Activated CD4-positive, alpha-beta T cell treated with anti-CD3 and anti-CD28 coated beads for 36 hours (primary cell): ENCODE data around the gene S100P. TPM values are rescaled to one million over a fixed set of nuclear protein-coding genes. Genes with fewer than 3 reads are reported as not detected.
A peak's percentile ranks its signal among the peaks of the same experiment; 100 is the strongest.

Source experiments
- ATAC-seq: fragments of 200-7000 bp; cut with Tn5 transposase; one replicate; pipeline ENCODE4 v1.10.0; 2021; ENCODE audit warnings: mild to moderate bottlenecking, moderate library complexity
- CTCF ChIA-PET: fragments of 350-600 bp; sonication (Branson Sonifier 250); formaldehyde crosslinking; loops from one replicate; lab custom pipeline; 2021; ENCODE audit warnings: antibody characterized with exemption; lab: Charles Lee
- POLR2A ChIA-PET: fragments of 350-600 bp; sonication (Branson Sonifier 250); formaldehyde crosslinking; loops from one replicate; lab custom pipeline; 2021; ENCODE audit warnings: antibody characterized with exemption, inconsistent platforms; lab: Charles Lee
- DNase-seq: peaks from one replicate; pipeline ENCODE4 v3.0.0-alpha.2; 2020
- H3K27ac Mint-ChIP-seq: one replicate; pipeline ENCODE4 v1.8.0; 2021; ENCODE audit warnings: mixed read lengths
- H3K27me3 Mint-ChIP-seq: one replicate; pipeline ENCODE4 v1.8.0; 2021; ENCODE audit warnings: mixed read lengths
- H3K36me3 Mint-ChIP-seq: one replicate; pipeline ENCODE4 v1.8.0; 2021; ENCODE audit warnings: low read depth, mixed read lengths
- H3K4me1 Mint-ChIP-seq: one replicate; pipeline ENCODE4 v1.8.0; 2021; ENCODE audit warnings: mixed read lengths
- H3K4me3 Mint-ChIP-seq: one replicate; pipeline ENCODE4 v1.8.0; 2021; ENCODE audit warnings: mild to moderate bottlenecking, moderate library complexity, mixed read lengths
- H3K9me3 Mint-ChIP-seq: one replicate; pipeline ENCODE4 v1.8.0; 2021; ENCODE audit warnings: low read depth, mixed read lengths
- intact Hi-C, 2 experiments: fragments of 100-400 bp; cut with DNase I in 1 of 2; cut with micrococcal nuclease in 1 of 2; formaldehyde crosslinking; loops; one replicate each; pipeline versions ENCODE4 v1.14.2 to v1.15.1; 2022 to 2024; cut with DNase I, micrococcal nuclease
- total RNA-seq, 2 experiments: library from RNA; stranded (reverse); gene quantifications; one replicate each; pipeline ENCODE4 v1.2.3, GENCODE V29; 2021

The S100P gene
- total RNA-seq, 2 experiments from 2014 or later = 1.9 to 2.1 TPM

DNA sequence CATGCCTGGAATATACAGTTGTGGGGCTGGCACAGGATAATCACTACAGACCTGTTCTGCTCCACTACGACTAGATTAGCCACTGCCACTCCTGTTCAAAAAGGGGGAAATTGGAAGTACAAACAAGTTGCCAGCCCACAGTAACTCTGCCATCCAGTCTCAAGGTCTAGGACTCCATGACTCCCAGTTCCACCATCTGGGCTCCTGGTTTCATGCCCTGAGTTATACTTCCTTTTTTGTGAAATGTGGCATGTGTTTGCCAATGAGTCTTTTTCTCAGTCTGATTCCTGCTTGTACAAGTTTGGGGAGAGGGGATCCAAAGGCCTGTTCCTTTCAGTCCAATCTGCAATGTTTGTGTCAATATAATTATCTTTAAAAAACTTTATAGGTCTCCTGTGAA lies 21.3 kb downstream of the S100P start:
- DNase-seq (no peak), ATAC-seq (no peak)
- intact Hi-C loops = loop anchor here in 1 of 2 experiments (10.0 kb wide), 1 partner anchor 270 kb away; no protein-coding TSS in a partner anchor
- H3K4me1 Mint-ChIP-seq = peaks cover 32% of the 10 kb centered on the region
- H3K27ac Mint-ChIP-seq = peak overlapping the region; percentile 33
- peak overlapping the region; percentile 2 for H3K4me3 Mint-ChIP-seq
- ChIA-PET CTCF (interaction anchor here (1.1 to 8.5 kb wide), 5 partner anchors 13 to 355 kb away, joined by 3 to 157 read pairs (median 3); no protein-coding TSS in a partner anchor), POLR2A (no interaction called here)
- H3K9me3 Mint-ChIP-seq = no peaks in the 10 kb centered on the region
- H3K27me3 Mint-ChIP-seq = no peaks in the 10 kb centered on the region
- peaks cover 11% of the 10 kb centered on the region for H3K36me3 Mint-ChIP-seq

DNA sequence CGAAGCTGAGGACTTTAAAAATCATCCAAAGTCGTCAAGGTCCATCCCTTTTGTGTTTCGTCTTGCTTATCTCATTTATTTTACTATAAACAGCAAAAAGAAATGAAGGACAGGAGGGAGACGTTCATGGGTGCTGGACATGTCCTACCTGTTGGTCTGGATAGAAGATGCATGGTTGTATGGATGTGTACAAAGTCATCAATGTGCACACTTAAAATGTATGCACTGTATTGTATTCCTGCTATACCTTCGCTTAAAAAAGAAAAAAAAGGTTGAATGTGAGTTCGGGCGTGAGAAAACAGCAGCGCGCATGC lies 22.0 kb downstream of the S100P start:
- ATAC-seq = no peak
- no peaks in the 10 kb centered on the region for H3K9me3 Mint-ChIP-seq

DNA sequence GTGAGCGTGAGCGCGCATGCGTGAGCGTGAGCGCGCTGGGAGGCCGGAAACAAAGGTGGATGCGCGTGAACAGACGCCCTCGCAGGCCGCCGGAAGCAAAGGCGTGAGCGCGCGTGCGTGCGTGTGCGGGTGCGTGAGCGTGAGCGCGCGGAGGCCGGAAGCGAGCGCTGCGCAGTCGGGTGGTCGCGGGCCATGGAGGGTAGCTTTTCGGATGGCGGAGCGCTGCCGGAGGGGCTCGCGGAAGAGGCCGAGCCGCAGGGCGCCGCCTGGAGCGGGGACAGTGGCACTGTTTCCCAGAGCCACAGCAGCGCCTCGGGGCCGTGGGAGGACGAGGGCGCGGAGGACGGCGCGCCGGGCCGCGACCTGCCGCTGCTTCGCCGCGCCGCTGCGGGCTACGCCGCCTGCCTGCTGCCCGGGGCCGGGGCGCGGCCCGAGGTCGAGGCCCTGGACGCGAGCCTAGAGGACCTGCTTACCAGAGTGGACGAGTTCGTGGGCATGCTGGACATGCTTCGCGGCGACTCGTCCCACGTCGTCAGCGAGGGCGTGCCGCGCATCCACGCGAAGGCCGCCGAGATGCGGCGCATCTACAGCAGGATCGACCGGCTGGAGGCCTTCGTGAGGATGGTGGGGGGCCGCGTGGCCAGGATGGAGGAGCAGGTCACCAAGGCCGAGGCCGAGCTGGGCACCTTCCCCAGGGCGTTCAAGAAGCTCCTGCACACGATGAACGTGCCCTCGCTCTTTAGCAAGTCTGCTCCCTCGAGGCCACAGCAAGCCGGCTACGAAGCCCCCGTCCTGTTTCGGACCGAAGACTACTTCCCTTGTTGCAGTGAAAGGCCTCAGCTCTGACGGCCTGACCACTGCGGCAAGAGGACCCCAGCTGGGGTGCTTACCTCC lies 22.6 kb downstream of the S100P start, which contains the start of gene BLOC1S4:
TSS of gene BLOC1S4 (plus strand) at position 157 of the 894 bp plus-strand sequence. CDS start at position 193, 36 bp downstream.
- intact Hi-C loops = loop anchor here (1.0 to 10.0 kb wide), 9 partner anchors 42 to 352 kb away; partner anchors contain the start of genes KIAA0232 (in 2 of the 2), MRFAP1 (in 2 of the 2), GRPEL1 (in 1 of the 2) and TADA2B (in 1 of the 2)
- Mint-ChIP-seq H3K4me1 (peaks cover 27% of the 10 kb centered on the region), H3K27me3 (no peaks in the 10 kb centered on the region), H3K4me3 (peak within 1 kb of the TSS; percentile 92), H3K36me3 (peaks cover 11% of the 10 kb centered on the region), H3K9me3 (no peaks in the 10 kb centered on the region), H3K27ac (peak within 1 kb of the TSS; percentile 92)
- CTCF ChIA-PET = interaction anchor here (0.6 to 8.5 kb wide), 18 partner anchors 9 to 353 kb away, joined by 3 to 157 read pairs (median 4); partner anchors contain the start of genes MAN2B2 and MRFAP1
- peak; percentile 93 for DNase-seq
- ATAC-seq = peak; percentile 80
- POLR2A ChIA-PET = interaction anchor here (0.9 to 1.0 kb wide), 2 partner anchors 42 to 76 kb away, joined by 3 read pairs; partner anchors contain the start of gene MRFAP1

More for the DNA sequence above, 22.0 kb downstream of the S100P start:
- POLR2A ChIA-PET = interaction anchor here (0.9 to 1.0 kb wide), 2 partner anchors 42 to 75 kb away, joined by 3 read pairs; partner anchors contain the start of gene MRFAP1
- H3K36me3 Mint-ChIP-seq = peaks cover 11% of the 10 kb centered on the region
- H3K27ac Mint-ChIP-seq = peak overlapping the region; percentile 92
- peaks cover 31% of the 10 kb centered on the region for H3K4me1 Mint-ChIP-seq
- H3K4me3 Mint-ChIP-seq = peak overlapping the region; percentile 92
- CTCF ChIA-PET = interaction anchor here (0.6 to 8.5 kb wide), 11 partner anchors 9 to 354 kb away, joined by 3 to 157 read pairs (median 3); partner anchors contain the start of gene MAN2B2
- DNase-seq = no peak
- H3K27me3 Mint-ChIP-seq = no peaks in the 10 kb centered on the region
- intact Hi-C loops = loop anchor here (1.0 to 10.0 kb wide), 9 partner anchors 41 to 353 kb away; partner anchors contain the start of genes KIAA0232 (in 2 of the 2), MRFAP1 (in 2 of the 2), GRPEL1 (in 1 of the 2) and TADA2B (in 1 of the 2)

DNA sequence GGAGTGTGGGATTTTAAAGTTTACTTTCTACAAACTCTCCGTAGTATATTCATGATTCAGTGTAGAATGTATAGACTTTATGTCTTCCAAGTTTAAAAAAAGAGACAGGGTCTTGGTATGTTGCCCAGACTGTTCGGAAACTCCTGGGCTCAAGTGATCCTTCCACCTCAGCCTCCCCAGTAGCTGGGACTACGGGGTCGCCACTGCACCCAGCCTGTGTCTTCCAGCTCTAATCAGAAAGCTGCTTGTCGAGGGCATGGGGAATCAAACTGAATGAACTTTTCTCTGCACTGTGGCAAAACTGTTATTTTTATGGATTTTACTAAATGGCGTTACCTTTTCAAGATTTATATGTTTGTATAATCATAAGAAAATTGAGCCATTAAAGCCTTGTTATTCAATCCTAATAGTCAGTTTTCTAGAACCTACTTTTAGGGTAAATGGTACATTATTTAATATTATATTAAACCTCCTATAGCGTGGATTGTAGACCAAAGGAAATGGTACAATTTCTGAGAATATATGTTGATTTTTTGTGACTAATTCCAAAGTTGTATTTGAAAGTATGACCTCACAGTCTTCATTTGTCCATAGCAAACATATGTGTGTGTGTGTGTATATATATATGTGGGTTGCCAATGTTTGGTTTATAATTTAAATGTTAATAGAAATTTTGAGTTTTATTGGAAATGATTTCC lies 23.4 kb downstream of the S100P start:
- intact Hi-C loops = loop anchor here (1.0 to 10.0 kb wide), 10 partner anchors 8 to 351 kb away; partner anchors contain the start of genes KIAA0232 (in 2 of the 2), MRFAP1 (in 2 of the 2), GRPEL1 (in 1 of the 2) and MRFAP1L1 (in 1 of the 2)
- H3K4me1 Mint-ChIP-seq = peaks cover 27% of the 10 kb centered on the region
- ChIA-PET POLR2A (interaction anchor here (0.7 to 1.2 kb wide), 2 partner anchors 9 to 192 kb away, joined by 3 read pairs; partner anchors contain the start of gene TBC1D14), CTCF (interaction anchor here (0.7 to 8.5 kb wide), 23 partner anchors 10 to 354 kb away, joined by 3 to 157 read pairs (median 5); partner anchors contain the start of genes GRPEL1, MAN2B2 and MRFAP1)
- peak overlapping the region; percentile 92 for H3K4me3 Mint-ChIP-seq
- no peaks in the 10 kb centered on the region for H3K27me3 Mint-ChIP-seq
- no peaks in the 10 kb centered on the region for H3K9me3 Mint-ChIP-seq
- DNase-seq (no peak), ATAC-seq (no peak)
- peak overlapping the region; percentile 90 for H3K27ac Mint-ChIP-seq
- peaks cover 11% of the 10 kb centered on the region for H3K36me3 Mint-ChIP-seq

DNA sequence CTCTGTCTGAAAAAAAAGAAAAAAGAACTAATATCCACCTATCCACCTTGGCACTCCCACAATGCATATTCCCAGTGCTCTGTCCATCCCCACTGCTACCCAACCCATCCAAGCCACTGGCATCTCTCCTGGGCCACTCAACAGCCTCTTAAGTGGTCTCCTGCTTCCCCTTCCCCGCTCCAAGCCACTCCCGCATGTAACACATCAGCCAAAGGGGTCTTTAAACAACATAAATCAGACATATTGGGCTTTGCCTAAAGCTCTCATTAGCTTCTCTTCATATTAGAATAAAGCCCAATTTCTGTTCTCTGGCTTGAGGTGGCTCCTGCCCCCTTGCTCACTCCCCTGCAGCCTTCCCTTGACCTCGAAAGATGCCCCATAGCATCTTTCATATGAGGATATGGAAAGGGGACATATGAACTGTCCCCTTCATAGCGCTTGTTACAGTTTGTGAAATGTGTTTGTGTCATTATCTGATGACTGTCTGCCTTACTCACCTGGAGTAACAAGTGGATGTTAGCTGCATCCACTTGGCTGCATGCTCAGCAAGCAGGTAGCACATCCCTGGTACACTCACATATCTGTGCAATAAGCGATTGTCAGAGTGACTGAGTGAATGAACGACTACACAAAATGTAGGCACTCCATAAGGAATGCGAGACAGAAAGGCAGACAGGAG lies 25.4 kb downstream of the S100P start:
- no peak overlapping the region for H3K4me3 Mint-ChIP-seq
- no peaks in the 10 kb centered on the region for H3K9me3 Mint-ChIP-seq
- ATAC-seq (no peak), DNase-seq (no peak)
- H3K36me3 Mint-ChIP-seq = peaks cover 11% of the 10 kb centered on the region
- ChIA-PET POLR2A (no interaction called here), CTCF (interaction anchor here (0.7 to 8.5 kb wide), 18 partner anchors 9 to 352 kb away, joined by 3 to 157 read pairs (median 5); partner anchors contain the start of genes MRFAP1L1, TADA2B and TBC1D14)
- no peaks in the 10 kb centered on the region for H3K27me3 Mint-ChIP-seq
- peaks cover 27% of the 10 kb centered on the region for H3K4me1 Mint-ChIP-seq
- intact Hi-C loops = loop anchor here in 1 of 2 experiments (10.0 kb wide), 1 partner anchor 266 kb away; no protein-coding TSS in a partner anchor
- no peak overlapping the region for H3K27ac Mint-ChIP-seq

DNA sequence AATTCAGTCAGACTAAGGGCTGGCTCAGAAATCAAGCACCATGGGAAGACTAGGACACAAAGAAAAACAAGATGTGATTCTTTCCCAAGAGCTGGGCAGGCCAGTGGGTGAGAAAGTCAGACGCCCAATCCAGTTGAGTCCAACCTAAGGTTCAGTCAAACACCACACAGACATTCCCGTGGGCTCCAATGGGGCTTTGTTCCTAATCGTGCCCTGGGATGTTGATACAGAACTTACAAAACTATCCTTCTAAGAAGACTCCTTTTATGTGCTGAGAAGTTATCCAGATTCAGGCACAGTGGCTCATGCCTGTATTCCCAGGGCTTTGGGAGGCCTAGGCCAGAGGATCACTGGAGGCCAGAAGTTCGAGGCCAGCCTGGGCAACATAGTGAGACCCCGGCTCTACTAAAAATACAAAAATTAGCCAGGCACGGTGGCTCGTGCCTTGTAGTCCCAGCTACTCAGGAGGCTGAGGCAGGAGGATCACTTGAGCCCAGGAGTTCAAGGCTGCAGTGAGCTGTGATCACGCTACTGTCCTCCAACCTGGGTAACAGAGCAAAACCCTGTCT lies 26.0 kb downstream of the S100P start:
- CTCF ChIA-PET = interaction anchor here (0.7 to 8.5 kb wide), 21 partner anchors 10 to 352 kb away, joined by 3 to 157 read pairs (median 6); partner anchors contain the start of genes KIAA0232, MRFAP1L1, TADA2B and TBC1D14
- POLR2A ChIA-PET = no interaction called here
- Mint-ChIP-seq H3K27ac (no peak overlapping the region), H3K4me1 (peaks cover 27% of the 10 kb centered on the region), H3K27me3 (no peaks in the 10 kb centered on the region), H3K4me3 (no peak overlapping the region), H3K9me3 (no peaks in the 10 kb centered on the region), H3K36me3 (peaks cover 11% of the 10 kb centered on the region)
- ATAC-seq = no peak
- no peak for DNase-seq
- intact Hi-C loops = loop anchor here (1.0 to 10.0 kb wide), 4 partner anchors 63 to 351 kb away; partner anchors contain the start of gene KIAA0232 (in 1 of the 2)

DNA sequence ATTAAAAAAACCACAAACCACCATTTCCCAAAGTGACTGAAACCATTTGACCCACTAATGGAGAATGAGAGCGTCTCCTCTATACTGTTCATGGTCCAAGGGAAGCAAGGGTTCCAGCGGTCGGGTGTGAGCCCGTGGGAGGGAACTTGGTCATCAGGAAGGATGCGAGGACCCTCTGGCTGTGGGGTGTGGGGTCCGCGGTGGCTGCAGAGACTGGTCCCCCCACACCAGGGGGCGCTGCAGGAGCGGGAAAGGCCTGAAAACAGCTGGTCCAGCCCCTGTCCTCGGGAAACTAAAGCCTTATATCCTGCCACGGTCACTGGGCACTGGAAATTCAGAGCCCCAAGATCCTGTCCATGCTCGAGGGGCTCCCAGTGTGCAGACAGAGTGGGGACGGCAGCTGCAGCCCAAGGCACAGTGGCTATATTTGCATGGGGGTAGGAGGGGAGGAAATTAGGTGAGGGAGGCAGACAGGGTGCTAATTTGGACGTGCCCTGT lies 26.6 kb downstream of the S100P start:
- Mint-ChIP-seq H3K4me3 (no peak overlapping the region), H3K4me1 (peaks cover 23% of the 10 kb centered on the region), H3K36me3 (peaks cover 11% of the 10 kb centered on the region), H3K9me3 (no peaks in the 10 kb centered on the region), H3K27ac (no peak overlapping the region), H3K27me3 (no peaks in the 10 kb centered on the region)
- intact Hi-C loops = loop anchor here (1.0 kb wide), 3 partner anchors 62 to 350 kb away; partner anchors contain the start of gene KIAA0232 (in 1 of the 2)
- ATAC-seq (peak; percentile 50), DNase-seq (peak; percentile 91)
- CTCF ChIA-PET = interaction anchor here (0.6 to 8.5 kb wide), 27 partner anchors 10 to 351 kb away, joined by 3 to 157 read pairs (median 4); partner anchors contain the start of genes KIAA0232 and MRFAP1L1
- POLR2A ChIA-PET = interaction anchor here (0.6 kb wide), 2 partner anchors 154 to 189 kb away, joined by 3 read pairs; partner anchors contain the start of gene TBC1D14

DNA sequence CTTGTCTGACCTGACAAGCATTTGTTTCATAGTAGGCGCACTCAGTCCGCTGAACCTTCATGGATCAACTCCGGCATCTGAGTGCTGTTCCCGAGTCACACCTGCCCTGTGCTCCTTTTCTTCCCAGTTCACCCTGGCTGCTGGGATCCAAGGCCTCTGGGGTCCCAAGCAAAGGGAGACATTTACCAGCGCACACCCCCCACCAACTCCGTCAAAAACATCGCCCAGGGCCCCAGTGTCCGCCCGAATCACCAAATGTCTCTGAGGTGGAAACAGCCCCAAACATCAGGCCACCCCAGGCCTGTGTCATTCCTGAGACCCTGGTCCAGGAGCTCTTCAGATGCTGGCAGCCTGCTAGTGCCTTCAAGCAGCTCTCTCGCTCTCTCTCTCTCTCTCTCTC lies 27.4 kb downstream of the S100P start:
- no peaks in the 10 kb centered on the region for H3K27me3 Mint-ChIP-seq
- intact Hi-C loops = no loop called here
- peaks cover 17% of the 10 kb centered on the region for H3K4me1 Mint-ChIP-seq
- DNase-seq (no peak), ATAC-seq (no peak)
- peak overlapping the region; percentile 39 for H3K27ac Mint-ChIP-seq
- ChIA-PET CTCF (interaction anchor here (0.6 to 8.5 kb wide), 8 partner anchors 46 to 196 kb away, joined by 3 to 157 read pairs (median 6); a partner anchor contains a TSS), POLR2A (no interaction called here)
- no peak overlapping the region for H3K4me3 Mint-ChIP-seq
- H3K9me3 Mint-ChIP-seq = no peaks in the 10 kb centered on the region
- peaks cover 7% of the 10 kb centered on the region for H3K36me3 Mint-ChIP-seq

DNA sequence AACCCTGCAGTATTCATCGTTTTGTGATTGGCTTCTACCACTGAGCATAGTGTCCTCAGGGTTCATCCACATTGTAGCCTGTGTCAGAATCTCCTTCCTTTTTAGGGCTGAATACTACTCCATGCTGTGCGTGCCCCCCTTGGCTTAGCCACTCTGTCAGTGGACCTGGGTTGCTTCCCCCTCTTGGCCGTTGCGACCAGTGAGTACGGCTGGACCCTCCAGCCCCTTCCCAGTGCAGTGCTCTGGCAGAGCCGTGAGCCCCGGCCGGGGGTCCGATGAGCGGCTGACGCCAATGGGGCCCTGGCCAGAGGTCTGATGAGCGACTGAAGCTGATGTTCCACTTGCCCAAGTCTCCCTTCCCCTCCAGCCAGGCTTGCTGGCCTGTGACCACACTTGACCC lies 29.2 kb downstream of the S100P start:
- ChIA-PET CTCF (interaction anchor here (1.4 kb wide), 1 partner anchor 151 kb away, joined by 8 read pairs; no protein-coding TSS in a partner anchor), POLR2A (no interaction called here)
- intact Hi-C loops = no loop called here
- DNase-seq (no peak), ATAC-seq (no peak)
- no peak overlapping the region for H3K4me3 Mint-ChIP-seq
- H3K4me1 Mint-ChIP-seq = peaks cover 18% of the 10 kb centered on the region
- H3K36me3 Mint-ChIP-seq = peaks cover 5% of the 10 kb centered on the region
- H3K9me3 Mint-ChIP-seq = no peaks in the 10 kb centered on the region
- H3K27me3 Mint-ChIP-seq = no peaks in the 10 kb centered on the region
- H3K27ac Mint-ChIP-seq = no peak overlapping the region
